GM21576 (cell line): ENCODE measurements around the gene FBRSL1.
"Not testable (repeated sequence)": the region's sequence is repeated elsewhere in the genome, so short reads cannot be mapped to it uniquely, and the experiment has no call there.

Experiments
- ATAC-seq: cut with Tn5 transposase; IDR thresholded peaks from one replicate; pipeline ENCODE4 v1.9.1; 2021; ENCODE audit warnings: mild to moderate bottlenecking, moderate library complexity; ENCODE audit not compliant: unreplicated experiment

Gene FBRSL1

DNA sequence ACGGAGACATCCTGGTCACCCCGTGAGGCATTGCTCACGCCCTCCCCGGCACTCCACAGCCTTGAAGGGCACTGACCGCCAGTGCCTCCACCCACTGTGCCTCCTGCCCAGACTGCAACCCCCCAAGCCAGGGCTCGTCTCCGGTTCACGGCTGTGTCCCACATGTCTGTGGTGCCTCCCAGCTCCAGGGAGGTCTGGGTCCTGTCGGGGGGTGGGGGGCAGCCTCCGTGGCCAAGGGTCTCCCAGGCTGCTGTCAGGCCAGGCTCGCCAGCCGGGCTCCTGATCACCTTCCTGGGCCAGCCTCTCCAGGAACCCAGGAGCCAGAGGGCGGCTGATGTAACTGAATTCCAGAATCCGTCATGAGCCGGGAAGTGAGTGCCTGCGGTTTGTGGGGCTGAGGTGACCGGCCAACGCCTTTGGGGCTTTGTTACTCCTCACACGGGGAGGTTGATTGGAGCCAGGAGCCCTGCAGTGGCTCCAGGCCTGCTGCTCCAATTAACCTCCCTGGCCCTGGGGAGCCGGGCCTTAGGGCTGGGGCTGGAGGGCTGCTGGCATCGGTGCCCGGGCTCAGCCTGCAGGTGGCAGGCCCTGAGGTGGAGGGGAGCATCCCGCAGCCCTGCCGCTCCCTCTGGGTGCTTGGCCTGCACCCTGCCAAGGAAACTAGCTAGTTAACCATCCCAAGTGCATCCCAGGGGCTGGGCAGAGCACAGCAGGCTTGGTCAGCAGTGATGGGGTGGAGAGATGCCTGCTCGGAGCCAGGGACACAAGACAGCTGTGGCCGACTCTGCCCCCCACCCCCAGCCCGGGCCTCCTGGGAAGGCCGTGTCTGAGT lies 36.4 kb upstream of the FBRSL1 start:
- no peak for ATAC-seq

DNA sequence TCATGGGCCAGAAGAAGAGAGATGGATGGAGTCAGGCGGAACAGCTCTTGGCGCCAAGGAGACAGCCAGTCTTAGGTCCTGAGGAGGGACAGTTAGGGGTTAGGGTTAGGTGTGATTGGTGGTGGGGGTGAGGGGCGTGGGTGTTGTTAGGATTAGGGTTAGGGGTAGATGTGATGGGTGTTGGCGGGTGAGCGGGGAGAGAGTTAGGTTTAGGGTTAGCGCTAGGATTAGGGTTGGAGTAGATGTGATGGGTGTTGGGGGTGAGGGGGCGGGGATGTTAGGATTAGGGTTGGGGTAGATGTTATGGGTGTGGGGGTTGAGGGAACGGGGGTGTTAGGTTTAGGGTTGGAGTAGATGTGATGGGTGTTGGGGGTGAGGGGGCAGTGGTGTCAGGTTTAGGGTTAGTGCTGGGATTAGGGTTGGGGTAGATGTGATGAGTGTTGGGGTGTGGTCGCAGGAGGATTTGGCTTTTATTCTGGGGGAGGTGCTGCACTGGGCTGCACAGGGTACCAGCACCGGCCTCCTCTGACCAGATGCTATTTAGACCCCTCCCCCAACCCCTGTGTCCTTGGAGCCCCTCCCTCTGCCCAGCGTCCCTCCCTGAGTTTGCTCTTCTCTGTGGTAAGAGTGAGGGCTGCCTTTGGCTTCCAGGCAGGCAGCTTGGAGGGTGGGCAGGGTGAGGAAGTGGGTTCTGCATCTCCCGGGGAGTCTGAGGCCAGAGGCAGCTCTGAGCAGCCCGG lies 35.6 kb upstream of the FBRSL1 start:
- ATAC-seq: no peak

DNA sequence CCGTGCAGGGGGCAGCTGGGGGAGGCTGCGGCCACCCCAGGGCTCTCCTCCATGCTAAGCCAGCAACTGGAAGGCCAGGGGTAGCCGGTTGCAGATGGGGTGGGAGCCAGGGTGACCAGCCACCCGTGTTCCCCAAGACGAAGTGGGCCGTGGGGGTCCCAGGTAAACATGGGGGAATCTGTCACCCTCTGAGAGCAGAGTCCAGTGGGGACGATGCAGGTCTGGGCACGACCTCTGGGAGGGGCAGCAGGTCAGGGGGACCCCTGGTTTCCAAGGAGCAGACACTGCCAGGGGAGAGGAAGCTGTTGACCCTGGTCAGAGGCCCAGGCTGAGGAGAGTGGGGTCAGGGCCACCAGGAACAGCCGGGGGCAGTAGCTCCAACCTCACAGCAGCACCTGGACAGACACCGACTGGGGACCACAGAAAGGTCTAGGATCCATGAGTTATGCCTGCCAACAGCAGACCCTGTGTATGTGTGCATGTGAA lies 35.0 kb upstream of the FBRSL1 start:
- no peak for ATAC-seq

DNA sequence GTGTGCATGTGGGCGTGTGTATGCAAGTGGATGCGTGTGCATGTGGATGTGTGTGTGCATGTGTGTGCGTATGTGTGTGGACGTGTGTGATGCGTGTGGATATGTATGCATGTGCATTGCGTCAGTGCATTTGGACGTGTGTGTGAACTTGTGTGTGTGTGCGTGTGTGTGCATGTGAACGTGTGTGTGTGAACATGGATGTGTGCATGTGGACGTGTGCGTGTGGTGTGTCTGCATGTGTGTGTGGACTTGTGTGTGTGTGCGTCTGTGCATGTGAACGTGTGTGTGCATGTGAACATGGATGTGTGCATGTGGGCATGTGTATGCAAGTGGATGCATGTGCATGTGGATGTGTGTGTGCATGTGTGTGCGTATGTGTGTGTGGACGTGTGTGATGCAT lies 34.4 kb upstream of the FBRSL1 start:
- no peak for ATAC-seq

DNA sequence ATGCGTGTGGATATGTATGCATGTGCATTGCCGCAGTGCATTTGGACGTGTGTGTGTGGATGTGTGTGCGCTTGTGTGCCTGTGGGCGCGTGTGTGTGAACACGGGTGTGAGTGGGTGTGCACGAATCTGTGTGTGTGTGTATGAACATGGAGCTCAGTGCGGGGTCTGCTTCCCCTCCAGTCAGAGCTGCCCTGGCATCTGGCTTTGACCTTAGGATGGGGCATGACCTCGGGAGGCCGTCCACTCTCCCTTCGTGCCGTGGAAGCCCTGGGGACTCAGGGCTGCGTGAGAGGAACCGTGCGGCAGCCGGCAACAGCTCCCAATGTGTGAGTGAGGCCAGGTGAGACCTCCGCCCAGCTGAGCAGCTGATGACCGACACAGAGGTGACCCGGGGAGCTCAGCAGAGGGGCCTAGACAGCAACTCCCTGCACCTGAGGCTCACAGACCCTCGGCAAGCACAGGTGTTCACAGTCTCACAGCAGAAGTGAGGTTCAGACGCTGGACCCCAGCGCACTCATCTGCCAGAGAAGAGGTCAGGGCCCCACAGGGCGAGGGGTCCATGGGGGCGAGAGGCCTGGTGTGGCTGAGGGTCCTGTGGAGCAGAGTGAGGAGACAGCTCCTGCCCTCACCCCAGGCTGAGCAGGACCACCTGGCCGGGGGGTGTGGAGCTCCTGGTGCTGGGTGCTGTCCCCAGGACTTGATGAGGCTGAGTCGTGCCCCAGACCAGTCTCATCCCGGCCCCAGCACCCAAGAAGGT lies 33.6 kb upstream of the FBRSL1 start:
- ATAC-seq: no peak

DNA sequence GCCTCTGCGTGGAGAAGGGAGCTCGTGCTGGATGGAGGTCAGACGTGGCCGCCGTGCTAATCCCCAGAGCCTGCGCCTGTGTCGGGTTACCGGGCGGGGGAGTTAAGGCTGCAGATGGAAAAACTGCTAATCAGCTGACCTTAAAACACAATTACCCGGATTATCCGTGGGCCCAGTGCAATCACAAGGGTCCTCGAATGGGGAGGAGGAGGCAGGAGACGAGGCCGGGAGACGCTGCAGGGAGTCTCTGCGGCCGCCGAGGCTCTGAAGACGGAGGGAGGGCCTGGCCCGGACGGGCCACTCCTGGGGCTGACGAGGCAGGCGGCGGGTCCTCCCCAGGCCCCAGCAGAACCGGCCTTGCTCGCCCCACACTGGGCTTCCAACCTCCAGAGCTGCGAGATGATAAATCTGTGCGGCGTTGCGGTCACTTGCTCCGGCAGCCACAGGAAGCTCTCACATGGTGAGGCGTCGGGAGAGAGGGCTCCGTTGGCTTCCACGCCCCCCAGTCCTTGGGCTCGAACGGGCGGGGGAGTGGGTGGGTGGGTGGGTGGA lies 32.9 kb upstream of the FBRSL1 start:
- no peak for ATAC-seq

DNA sequence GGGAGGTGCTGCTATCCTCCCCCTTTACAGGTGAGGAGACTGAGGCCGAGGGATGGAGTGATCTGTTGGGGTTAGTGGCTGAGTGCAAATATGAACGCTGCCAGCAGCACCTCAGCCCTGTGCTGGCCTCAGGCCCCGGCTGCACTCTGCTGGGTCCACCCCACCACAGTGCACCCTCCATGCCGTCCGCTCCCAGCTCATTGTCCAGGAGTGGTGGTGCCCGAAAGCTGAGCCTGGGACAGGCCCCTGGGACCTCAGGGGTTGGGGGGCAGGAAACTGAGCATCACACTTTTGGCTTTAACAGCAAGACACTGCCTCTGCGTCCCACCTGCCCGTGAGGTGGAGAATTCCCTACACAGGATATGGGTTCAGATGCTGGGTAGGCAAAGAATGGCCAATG lies 31.5 kb upstream of the FBRSL1 start:
- ATAC-seq: no peak

DNA sequence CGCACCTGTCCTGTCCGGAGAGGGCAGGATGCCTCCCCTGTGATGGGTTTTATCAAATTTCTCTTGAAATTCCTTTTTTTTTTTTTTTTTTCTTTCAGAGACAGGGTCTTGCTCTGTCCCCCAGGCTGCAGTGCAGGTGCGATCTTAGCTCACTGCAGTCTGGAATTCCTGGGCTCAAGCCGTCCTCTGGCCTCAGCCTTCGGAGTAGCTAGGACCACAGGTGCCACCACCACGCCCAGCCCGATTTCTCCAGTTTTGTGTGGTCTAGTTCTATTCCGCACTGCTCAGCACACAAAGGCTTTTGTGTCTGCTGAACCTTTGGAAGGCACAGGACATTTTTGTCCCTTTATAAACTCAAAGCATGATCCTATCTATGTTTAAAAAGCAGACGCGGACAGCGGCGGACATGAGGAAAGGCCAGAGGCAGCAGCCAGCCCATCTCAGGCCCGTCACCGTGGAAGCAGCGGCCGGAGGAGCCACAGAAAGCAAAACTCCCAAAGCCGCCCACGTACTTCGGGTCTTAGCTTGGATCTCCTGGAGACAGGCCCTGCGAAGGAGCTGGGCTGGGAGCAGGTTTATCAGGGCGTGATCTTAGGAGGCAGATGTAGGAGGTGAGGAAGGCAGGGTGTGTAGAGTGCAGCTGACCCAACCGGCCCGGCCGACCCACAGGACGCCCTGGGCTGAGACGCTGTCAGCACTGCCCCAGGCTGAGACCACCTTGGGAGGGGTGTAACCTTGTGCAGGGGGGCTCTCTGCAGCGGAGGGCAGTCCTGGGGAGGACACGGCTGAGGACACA lies 30.9 kb upstream of the FBRSL1 start:
- no peak for ATAC-seq

DNA sequence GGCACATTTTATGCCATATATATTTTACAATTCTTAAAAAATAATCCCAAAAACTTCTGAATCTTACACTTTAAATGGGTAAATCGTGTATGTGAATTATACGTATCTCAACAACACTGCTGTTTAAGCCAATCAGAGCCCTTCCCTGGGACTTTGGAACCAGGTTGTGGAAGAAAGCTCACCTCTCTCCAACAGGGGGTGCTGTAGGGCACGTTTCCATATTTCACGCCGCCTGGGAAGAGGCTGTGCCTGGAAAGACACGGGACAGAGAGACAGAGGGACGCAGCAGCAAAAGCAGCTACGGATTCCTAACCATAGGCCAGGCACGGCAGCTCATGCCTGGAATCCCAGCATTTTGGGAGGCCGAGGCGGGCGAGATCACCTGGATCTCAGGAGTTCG lies 29.4 kb upstream of the FBRSL1 start:
- no peak for ATAC-seq

DNA sequence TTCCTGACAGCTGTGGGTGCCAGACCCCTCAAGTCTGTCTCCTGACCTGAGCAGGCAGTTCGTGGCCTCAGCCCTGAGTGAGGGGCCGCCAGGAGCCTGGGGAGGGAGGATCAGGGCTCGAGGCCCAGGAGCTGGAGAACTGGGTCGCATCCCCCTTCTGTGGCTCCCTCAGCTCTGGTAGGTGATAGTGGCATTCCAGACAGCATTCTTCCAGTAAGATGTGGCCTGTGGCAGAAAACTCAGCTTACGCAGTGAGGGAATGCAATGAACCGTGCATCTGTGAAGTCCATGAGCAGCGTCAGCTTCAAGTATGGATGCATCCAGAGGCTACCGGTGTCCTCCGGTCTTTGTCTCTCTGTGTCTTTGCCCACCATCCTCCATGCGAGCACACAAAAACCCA lies 28.4 kb upstream of the FBRSL1 start:
- no peak for ATAC-seq

DNA sequence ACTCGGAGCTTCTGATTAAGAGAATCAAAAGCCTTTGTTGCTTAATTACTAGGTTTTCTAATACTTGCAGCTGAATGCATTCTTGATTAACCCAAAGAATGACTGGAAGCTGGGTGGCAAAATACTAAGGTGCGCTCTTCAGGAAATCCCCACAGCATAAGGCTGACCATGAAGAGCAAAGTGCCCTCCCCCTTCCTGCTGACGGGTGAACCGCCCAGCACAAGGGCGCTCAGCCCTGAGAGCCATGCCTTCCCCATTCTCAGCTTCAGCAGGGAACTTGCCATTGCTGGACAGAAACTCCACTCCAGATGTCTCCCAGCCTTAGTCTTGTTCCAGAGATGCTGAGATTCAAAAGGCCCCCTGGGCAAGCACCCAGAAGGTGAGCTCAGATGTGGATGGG lies 27.2 kb upstream of the FBRSL1 start:
- no peak for ATAC-seq

DNA sequence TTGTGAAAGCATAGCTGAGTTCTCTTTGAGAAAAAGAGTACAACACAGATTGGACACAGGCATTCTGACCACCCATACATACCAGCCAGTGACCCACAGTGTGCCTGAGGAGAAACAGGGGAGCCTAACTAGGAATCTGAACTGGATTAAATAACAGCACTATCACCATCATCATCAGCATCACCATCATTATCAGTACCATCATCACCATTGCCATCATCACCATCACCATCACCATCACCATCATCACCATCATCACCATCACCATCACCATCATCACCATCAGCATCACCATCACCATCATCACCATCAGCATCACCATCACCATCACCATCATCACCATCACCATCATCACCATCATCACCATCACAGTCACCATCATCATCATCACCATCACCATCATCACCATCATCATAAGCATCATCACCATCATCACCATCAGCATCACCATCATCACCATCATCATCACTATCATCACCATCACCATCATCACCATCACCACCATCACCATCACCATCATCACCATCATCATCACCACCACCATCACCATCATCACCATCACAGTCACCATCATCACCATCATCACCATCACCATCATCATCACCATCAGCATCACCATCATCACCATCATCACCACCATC lies 26.5 kb upstream of the FBRSL1 start:
- ATAC-seq: not testable (repeated sequence)

DNA sequence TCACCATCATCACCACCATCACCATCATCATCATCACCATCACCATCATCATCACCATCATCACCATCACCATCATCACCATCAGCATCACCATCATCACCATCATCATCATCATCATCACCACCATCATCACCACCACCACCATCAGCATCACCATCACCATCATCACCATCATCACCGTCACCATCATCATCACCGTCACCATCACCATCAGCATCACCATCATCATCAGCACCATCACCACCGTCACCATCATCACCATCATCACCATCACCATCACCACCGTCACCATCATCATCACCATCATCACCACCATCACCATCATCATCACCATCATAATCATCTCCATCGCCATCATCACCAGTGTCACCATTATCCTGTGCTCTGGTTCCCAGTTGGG lies 25.6 kb upstream of the FBRSL1 start:
- ATAC-seq: not testable (repeated sequence)

DNA sequence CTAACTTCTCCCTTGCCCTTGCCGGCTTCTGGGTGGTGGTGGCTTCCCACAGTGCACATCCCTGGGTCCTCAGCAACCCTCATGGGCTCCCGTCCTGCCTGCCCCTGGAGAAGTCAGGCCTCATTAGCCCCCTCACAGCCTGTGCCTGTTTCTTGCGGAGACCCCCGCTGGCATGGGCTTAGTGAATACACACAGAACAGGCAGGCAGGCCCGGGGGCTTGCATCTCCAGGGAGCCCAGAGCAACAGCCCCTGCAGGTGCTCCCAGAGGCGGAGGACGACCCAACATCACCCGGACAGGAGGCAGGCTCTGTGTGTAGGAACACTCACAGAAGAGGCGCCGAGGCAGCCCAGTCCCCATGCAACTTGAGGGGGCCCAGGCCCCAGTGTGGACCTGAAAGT lies 25.1 kb upstream of the FBRSL1 start:
- ATAC-seq: no peak

DNA sequence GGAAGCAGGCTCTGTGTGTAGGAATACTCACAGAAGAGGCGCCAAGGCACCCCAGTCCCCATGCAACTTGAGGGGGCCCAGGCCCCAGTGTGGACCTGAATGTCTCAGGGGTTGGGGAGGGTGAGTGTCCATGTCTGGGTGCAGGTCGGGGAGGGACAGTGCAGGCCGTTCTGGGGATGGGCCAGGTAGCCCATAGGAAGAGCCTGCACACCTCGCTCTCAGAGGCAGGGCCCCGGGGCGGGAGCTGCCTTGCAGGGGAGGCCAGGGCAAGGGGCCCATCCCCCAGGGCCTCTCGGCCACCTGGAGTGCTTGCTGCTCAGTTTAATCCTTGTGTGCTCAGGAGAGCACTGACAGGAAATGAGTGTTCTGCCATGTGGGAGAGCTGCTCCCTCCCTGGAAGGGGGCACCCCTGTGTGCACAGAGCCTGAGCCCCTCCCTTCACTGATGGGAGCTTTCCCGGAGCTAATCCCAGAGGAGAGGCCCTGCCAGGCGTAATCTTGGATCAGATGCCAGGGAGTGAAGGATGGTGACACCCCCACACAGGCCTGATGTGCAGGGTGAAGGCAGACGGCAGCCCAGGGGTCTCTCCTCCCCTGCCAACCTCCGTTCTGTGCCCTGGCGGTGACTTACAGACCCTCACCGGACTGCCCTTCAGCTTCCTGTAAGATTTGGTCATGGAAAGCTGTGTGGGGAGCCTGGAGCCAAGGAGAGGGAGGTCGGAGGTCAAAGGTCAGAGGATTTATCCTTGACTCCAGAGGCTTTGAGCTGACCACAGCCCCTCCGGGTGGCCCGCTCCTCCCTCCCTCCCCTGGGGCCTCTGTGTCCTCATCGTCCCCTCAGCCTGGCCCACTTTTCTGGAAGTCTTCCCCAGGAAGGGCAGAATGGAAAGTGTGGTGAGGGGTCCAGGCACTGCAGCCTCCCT lies 24.4 kb upstream of the FBRSL1 start:
- no peak for ATAC-seq

DNA sequence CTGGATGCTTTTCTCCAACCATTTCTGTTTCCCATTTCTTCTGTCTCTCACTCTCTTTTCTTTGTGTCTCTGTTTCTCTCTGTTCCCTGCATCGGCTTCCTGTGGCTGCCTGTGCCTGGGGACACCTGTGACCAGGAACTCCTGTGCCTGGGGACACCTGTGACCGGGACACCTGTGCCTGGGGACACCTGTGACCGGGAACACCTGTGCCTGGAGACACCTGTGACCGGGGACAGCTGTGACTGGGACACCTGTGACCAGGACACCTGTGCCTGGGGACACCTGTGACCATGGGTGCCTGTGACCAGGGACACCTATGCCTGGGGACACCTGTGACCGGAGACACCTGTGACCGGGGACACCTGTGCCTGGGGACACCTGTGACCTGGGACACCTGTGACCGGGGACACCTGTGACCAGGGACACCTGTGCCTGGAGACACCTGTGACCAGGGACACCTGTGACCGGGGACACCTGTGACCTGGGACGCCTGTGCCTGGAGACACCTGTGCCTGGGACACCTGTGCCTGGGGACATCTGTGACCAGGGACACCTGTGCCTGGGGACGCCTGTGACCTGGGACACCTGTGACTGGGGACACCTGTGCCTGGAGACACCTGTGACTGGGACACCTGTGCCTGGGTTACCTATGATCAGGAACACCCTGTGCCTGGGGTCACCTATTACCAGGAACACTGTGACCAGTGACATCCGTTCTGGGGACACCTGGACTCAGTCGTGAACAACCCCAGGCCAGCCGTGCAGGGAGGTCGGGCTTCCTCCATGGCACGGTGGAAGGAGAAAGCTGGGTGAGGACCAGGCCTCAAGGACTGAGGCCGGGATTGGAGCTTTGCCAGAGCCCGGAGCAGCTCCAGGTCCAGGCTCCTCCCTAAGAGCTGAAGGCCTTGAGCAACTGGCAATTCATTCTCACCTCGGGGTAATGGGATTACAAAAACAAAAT lies 23.4 kb upstream of the FBRSL1 start:
- ATAC-seq: no peak

DNA sequence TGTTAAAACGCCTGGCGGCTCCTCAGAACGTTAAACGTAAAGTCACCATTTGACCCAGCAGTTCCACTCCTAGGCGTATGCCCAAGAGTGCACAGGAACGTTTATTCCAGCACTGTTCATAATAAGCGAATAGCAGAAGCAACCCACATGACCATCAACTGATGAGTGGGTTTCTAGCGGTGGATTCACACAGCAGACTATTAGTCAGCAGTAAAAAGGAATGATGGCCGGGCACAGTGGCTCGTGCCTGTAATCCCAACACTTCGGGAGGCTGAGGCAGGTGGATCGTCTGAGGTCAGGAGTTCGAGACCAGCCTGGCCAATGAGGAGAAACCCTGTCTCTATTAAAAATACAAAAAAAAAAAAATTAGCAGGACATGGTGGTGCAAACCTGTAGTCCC lies 22.4 kb upstream of the FBRSL1 start:
- no peak for ATAC-seq

DNA sequence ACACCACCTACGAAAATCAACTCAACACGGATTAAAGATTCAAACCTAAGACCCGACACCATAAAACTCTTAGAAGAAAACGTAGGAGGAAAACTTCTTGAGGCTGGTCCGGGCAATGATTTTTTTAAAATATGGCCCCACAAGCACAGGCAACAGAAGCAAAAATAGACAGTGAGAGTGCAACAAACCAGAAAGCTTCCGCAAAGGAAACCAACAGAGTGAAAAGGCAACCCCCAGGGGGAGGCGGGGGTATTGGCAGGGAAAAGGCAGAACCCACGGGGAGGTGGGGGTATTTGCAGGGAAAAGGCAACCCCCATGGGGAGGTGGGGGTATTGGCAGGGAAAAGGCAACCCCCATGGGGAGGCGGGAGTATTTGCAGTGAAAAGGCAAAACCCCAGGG lies 20.5 kb upstream of the FBRSL1 start:
- peak; percentile 52 for ATAC-seq
